Trophoblast cell (in vitro differentiated cells and primary cell): ENCODE data around the gene DNAJC11.
"Not testable (repeated sequence)": the region's sequence is repeated elsewhere in the genome, so short reads cannot be mapped to it uniquely, and the experiment has no call there.

Experiments used
- DNase-seq, 2 donors: peaks; one replicate each; pipeline ENCODE4 v3.0.0-alpha.2; 2016
- H2AFZ ChIP-seq: 2 replicates; pipeline ENCODE4 v1.6.1; 2013; ENCODE audit warnings: low read length, moderate library complexity, mild to moderate bottlenecking; ENCODE audit not compliant: insufficient read depth, poor library complexity
- H2AK5ac ChIP-seq: 2 replicates; pipeline ENCODE4 v1.6.1; 2013; ENCODE audit warnings: mild to moderate bottlenecking, low read length
- H2BK120ac ChIP-seq: 2 replicates; pipeline ENCODE4 v1.6.1; 2013; ENCODE audit warnings: low read length, mild to moderate bottlenecking, moderate library complexity; ENCODE audit not compliant: insufficient read depth, poor library complexity
- H2BK12ac ChIP-seq: 2 replicates; pipeline ENCODE4 v1.6.1; 2013; ENCODE audit warnings: mild to moderate bottlenecking, low read length, moderate library complexity
- H2BK5ac ChIP-seq: 2 replicates; pipeline ENCODE4 v1.6.1; 2013; ENCODE audit warnings: low read length, low read depth, moderate library complexity, mild to moderate bottlenecking; ENCODE audit not compliant: poor library complexity
- H3K14ac ChIP-seq: 2 replicates; pipeline ENCODE4 v1.6.1; 2013; ENCODE audit warnings: mild to moderate bottlenecking, low read length
- H3K18ac ChIP-seq: 2 replicates; pipeline ENCODE4 v1.6.1; 2013; ENCODE audit warnings: mild to moderate bottlenecking, low read length
- H3K23ac ChIP-seq: 2 replicates; pipeline ENCODE4 v1.6.1; 2013; ENCODE audit warnings: low read length
- H3K27ac ChIP-seq: 2 replicates; pipeline ENCODE4 v1.5.1; 2013; ENCODE audit warnings: low read depth, mild to moderate bottlenecking, inconsistent platforms, low read length, moderate library complexity
- H3K27me3 ChIP-seq: 2 replicates; pipeline ENCODE4 v1.6.1; 2013; ENCODE audit warnings: inconsistent platforms, mild to moderate bottlenecking, low read length, moderate library complexity; ENCODE audit not compliant: insufficient read depth
- H3K36me3 ChIP-seq, 2 experiments: 1 replicate in 1 of 2; 2 replicates in 1 of 2; pipeline ENCODE4 v1.6.1; 2013; ENCODE audit warnings: low read length in 2 of 2, mild to moderate bottlenecking in 2 of 2, moderate library complexity in 1 of 2; ENCODE audit not compliant: insufficient read depth in 2 of 2, control insufficient read depth in 1 of 2
- H3K4ac ChIP-seq: 2 replicates; pipeline ENCODE4 v1.6.1; 2013; ENCODE audit warnings: low read depth, mild to moderate bottlenecking, low read length, moderate library complexity
- H3K4me1 ChIP-seq, 2 experiments: 1 replicate in 1 of 2; 2 replicates in 1 of 2; pipeline ENCODE4 v1.6.1; 2013; ENCODE audit warnings: low read length in 2 of 2, mild to moderate bottlenecking in 2 of 2, moderate library complexity in 1 of 2; ENCODE audit not compliant: insufficient read depth in 2 of 2, control insufficient read depth in 1 of 2
- H3K4me2 ChIP-seq: 2 replicates; pipeline ENCODE4 v1.6.1; 2013; ENCODE audit warnings: inconsistent platforms, mild to moderate bottlenecking, low read length, moderate library complexity
- H3K4me3 ChIP-seq: 2 replicates; pipeline ENCODE4 v1.5.1; 2013; ENCODE audit warnings: mild to moderate bottlenecking, low read depth, low read length, inconsistent platforms
- H3K79me1 ChIP-seq: one replicate; pipeline ENCODE4 v1.6.1; 2013; ENCODE audit warnings: low read length
- H3K79me2 ChIP-seq: 2 replicates; pipeline ENCODE4 v1.6.1; 2013; ENCODE audit warnings: low read length, mild to moderate bottlenecking; ENCODE audit not compliant: control insufficient read depth, insufficient read depth, poor library complexity
- H3K9ac ChIP-seq: 2 replicates; pipeline ENCODE4 v1.6.1; 2013; ENCODE audit warnings: mild to moderate bottlenecking, low read length
- H3K9me3 ChIP-seq: 2 replicates; pipeline ENCODE4 v1.6.1; 2013; ENCODE audit warnings: low read depth, mild to moderate bottlenecking, control low read depth, inconsistent platforms, low read length; ENCODE audit not compliant: insufficient read depth
- H4K12ac ChIP-seq: 2 replicates; pipeline ENCODE4 v1.6.1; 2013; ENCODE audit warnings: low read depth, mild to moderate bottlenecking, low read length, moderate library complexity
- H4K8ac ChIP-seq: 2 replicates; pipeline ENCODE4 v1.6.1; 2013; ENCODE audit warnings: low read depth, mild to moderate bottlenecking, low read length, moderate library complexity
- H4K91ac ChIP-seq: one replicate; pipeline ENCODE4 v1.6.1; 2013; ENCODE audit warnings: low read depth, mild to moderate bottlenecking, low read length, moderate library complexity
- WGBS: extraction: QIAGEN DNeasy Blood & Tissue Kit; methylation state at CpG from one replicate; pipeline ENCODE4 v1.1.7; 2013; ENCODE audit warnings: missing lambda C conversion rate; ENCODE audit not compliant: insufficient read length, insufficient coverage; ENCODE audit errors: extremely low coverage; 5-methylcytosine and 5-hydroxymethylcytosine counted together

The DNAJC11 gene

DNA sequence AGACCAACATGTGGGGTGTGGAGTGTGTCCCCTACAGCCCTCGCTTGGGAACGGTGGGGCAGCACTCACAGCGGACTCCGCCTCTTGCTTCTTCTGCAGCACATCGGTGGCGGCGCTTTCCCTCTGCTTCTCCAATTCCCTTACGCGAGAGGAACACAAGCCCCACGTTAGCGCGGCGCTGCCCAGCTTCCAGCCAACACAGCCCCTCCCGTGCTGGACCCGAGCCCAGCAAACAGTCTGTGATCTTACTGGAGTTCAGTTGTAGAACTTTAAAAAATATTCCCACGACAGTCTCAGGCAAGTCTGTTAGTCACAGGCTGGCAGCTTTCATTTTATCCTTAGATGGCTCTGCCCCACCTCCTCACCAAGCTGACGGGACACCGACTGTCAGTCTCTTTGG is 63.4 kb downstream of the DNAJC11 start:
- Histone ChIP-seq H2BK120ac (no peak overlapping the region), H2BK12ac (no peak overlapping the region), H4K12ac (no peak overlapping the region), H3K4me2 (no peak overlapping the region), H3K4ac (no peak overlapping the region), H3K18ac (no peak overlapping the region), H3K4me1 (no peaks in the 10 kb centered on the region), H3K79me1 (no peaks in the 10 kb centered on the region), H2AFZ (no peak overlapping the region), H3K36me3 (peaks cover 63 to 78% of the 10 kb centered on the region in 2 experiments), H2BK5ac (no peak overlapping the region), H3K14ac (no peak overlapping the region), H3K4me3 (no peak overlapping the region), H4K8ac (no peak overlapping the region), H3K27me3 (no peaks in the 10 kb centered on the region), H3K27ac (no peak overlapping the region), H3K9me3 (no peaks in the 10 kb centered on the region), H3K79me2 (no peaks in the 10 kb centered on the region), H4K91ac (no peak overlapping the region), H2AK5ac (no peak overlapping the region), H3K23ac (no peak overlapping the region), H3K9ac (no peak overlapping the region)
- no peak for DNase-seq
- no CpG with 5 or more reads among the region's 18 CpGs for WGBS

DNA sequence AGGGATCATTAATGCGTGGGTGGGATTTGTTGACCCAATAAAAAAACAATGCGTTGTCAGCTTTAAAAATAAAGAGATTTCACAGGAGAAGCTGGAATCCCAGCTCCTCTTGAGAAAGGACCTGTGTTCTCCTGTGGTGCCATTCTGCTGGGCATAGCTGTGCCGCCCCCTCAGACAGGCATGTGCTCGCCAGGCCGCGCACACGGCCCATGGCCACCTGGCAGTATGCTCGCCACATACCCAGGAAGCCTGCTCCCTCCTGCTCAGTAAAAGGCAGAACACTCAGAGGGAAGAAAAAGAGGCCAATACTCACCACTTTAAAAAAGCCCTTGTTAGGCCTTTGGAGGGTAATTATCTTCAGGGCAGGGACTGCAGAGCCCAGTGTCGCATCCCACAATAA is 63.8 kb downstream of the DNAJC11 start:
- Histone ChIP-seq H3K27ac (no peak overlapping the region), H3K79me2 (no peaks in the 10 kb centered on the region), H3K4me1 (no peaks in the 10 kb centered on the region), H4K12ac (no peak overlapping the region), H4K91ac (no peak overlapping the region), H2BK12ac (no peak overlapping the region), H4K8ac (no peak overlapping the region), H3K36me3 (peaks cover 65 to 80% of the 10 kb centered on the region in 2 experiments), H2AFZ (no peak overlapping the region), H3K4me2 (no peak overlapping the region), H3K4ac (no peak overlapping the region), H2AK5ac (no peak overlapping the region), H3K27me3 (no peaks in the 10 kb centered on the region), H3K79me1 (no peaks in the 10 kb centered on the region), H3K18ac (no peak overlapping the region), H3K9me3 (no peaks in the 10 kb centered on the region), H3K14ac (no peak overlapping the region), H3K9ac (no peak overlapping the region), H2BK5ac (no peak overlapping the region), H2BK120ac (no peak overlapping the region), H3K23ac (no peak overlapping the region), H3K4me3 (no peak overlapping the region)
- DNase-seq = no peak
- WGBS = no CpG with 5 or more reads among the region's 9 CpGs

DNA sequence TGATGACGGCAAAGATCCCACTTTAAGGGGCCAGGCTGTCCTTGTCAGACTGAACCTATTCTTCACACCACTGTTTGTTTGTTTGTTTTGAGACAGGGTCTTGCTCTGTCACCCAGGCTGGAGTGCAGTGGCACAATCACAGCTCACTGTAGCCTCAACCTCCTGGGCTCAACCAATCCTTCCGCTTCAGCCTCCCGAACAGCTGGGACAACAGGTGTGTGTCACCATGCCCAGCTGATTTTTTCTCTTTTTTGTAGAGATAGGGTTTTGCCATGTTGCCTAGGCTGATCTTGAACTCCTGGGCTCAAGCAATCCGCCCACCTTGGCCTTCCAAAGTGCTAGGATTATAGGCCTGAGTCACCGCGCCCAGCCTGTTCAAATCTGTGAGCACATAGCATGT is 64.8 kb downstream of the DNAJC11 start:
- not testable (repeated sequence) for DNase-seq, H4K12ac ChIP-seq
- WGBS = no CpG with 5 or more reads among the region's 6 CpGs

DNA sequence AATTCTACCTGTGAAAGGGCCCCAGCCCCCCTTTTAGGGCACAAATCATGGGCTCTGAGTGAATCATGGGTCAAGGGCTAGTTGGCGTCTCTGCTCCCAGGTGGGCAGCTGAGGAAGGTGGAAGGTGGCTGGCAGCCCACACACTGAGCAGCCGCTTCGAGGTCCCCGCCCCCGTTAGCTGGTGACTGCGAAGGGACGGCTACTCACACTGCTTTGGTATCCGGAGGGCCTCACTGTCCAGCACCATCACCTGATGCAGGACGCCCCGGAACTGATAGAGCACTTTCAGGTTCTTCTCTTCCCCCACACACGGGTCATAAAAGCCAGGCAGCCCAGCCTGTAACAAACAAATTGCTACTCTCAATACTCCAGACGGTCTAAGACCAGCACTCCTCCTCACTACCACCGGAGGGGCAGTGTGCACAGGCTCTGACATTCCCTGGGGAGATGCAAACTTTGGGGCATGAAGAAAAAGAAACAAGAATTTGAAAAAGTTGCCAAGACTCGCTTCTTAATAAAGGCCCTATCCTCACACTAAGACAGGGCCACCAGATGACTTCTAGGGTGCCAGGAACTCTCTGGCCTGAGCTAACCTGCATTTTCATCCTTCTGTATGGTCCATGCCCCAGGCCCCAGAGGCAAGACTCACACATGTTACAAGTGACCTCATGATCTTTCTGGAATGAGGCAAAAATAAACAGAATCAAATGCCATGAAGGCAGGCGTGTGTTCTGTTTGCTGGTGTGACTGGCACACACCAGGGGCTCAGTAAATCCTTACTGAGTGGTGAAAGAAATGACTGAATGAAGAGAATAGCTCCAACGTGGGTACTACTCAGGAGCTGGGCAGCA is 65.5 kb downstream of the DNAJC11 start:
- H3K14ac ChIP-seq = no peak overlapping the region
- peaks cover 69 to 76% of the 10 kb centered on the region in 2 experiments for H3K36me3 ChIP-seq
- no peak overlapping the region for H2BK120ac ChIP-seq
- no peak overlapping the region for H2BK5ac ChIP-seq
- H3K79me1 ChIP-seq = no peaks in the 10 kb centered on the region
- no peak overlapping the region for H2AK5ac ChIP-seq
- WGBS = no CpG with 5 or more reads among the region's 16 CpGs
- H3K4me2 ChIP-seq = no peak overlapping the region
- H3K27me3 ChIP-seq = no peaks in the 10 kb centered on the region
- no peak overlapping the region for H3K18ac ChIP-seq
- H3K9me3 ChIP-seq = no peaks in the 10 kb centered on the region
- H4K12ac ChIP-seq = no peak overlapping the region
- H3K4ac ChIP-seq = no peak overlapping the region
- H3K4me1 ChIP-seq = no peaks in the 10 kb centered on the region
- H3K4me3 ChIP-seq = no peak overlapping the region
- DNase-seq = no peak
- no peak overlapping the region for H3K23ac ChIP-seq
- no peaks in the 10 kb centered on the region for H3K79me2 ChIP-seq
- H3K27ac ChIP-seq = no peak overlapping the region
- H4K8ac ChIP-seq = no peak overlapping the region
- no peak overlapping the region for H2BK12ac ChIP-seq
- no peak overlapping the region for H2AFZ ChIP-seq
- no peak overlapping the region for H4K91ac ChIP-seq
- no peak overlapping the region for H3K9ac ChIP-seq

More for the DNA sequence above, 64.8 kb downstream of the DNAJC11 start:
- not testable (repeated sequence) for H3K9me3 ChIP-seq, H3K27ac ChIP-seq, H2BK12ac ChIP-seq, H3K4me2 ChIP-seq, H3K23ac ChIP-seq, H3K9ac ChIP-seq, H2AK5ac ChIP-seq, H3K4ac ChIP-seq, H2BK120ac ChIP-seq, H2AFZ ChIP-seq, H3K4me3 ChIP-seq, H2BK5ac ChIP-seq, H3K79me2 ChIP-seq, H4K8ac ChIP-seq, H3K4me1 ChIP-seq, H3K27me3 ChIP-seq, H3K14ac ChIP-seq, H3K79me1 ChIP-seq, H3K18ac ChIP-seq, H4K91ac ChIP-seq
- H3K36me3 ChIP-seq = peaks cover 70 to 80% of the 10 kb centered on the region in 2 experiments
